IPS-15b (cell line): ENCODE data around the gene ALPG.
"Not testable (repeated sequence)": the region's sequence is repeated elsewhere in the genome, so short reads cannot be mapped to it uniquely, and the experiment has no call there.

Source experiments
- H3K27me3 ChIP-seq: one replicate; pipeline ENCODE4 v1.6.1; 2013; ENCODE audit warnings: low read length; ENCODE audit not compliant: control insufficient read depth, insufficient read depth
- H3K36me3 ChIP-seq: one replicate; pipeline ENCODE4 v1.6.1; 2013; ENCODE audit warnings: low read length; ENCODE audit not compliant: control insufficient read depth, insufficient read depth
- H3K4me1 ChIP-seq: one replicate; pipeline ENCODE4 v1.6.1; 2013; ENCODE audit warnings: mild to moderate bottlenecking, low read length; ENCODE audit not compliant: control insufficient read depth, insufficient read depth
- H3K4me3 ChIP-seq: one replicate; pipeline ENCODE4 v1.5.1; 2013; ENCODE audit warnings: low read depth, low read length
- H3K9ac ChIP-seq: one replicate; pipeline ENCODE4 v1.6.1; 2013; ENCODE audit warnings: low read depth, mild to moderate bottlenecking, low read length
- H3K9me3 ChIP-seq: one replicate; pipeline ENCODE4 v1.6.1; 2013; ENCODE audit warnings: mild to moderate bottlenecking, low read length; ENCODE audit not compliant: control insufficient read depth, insufficient read depth

ALPG gene

DNA sequence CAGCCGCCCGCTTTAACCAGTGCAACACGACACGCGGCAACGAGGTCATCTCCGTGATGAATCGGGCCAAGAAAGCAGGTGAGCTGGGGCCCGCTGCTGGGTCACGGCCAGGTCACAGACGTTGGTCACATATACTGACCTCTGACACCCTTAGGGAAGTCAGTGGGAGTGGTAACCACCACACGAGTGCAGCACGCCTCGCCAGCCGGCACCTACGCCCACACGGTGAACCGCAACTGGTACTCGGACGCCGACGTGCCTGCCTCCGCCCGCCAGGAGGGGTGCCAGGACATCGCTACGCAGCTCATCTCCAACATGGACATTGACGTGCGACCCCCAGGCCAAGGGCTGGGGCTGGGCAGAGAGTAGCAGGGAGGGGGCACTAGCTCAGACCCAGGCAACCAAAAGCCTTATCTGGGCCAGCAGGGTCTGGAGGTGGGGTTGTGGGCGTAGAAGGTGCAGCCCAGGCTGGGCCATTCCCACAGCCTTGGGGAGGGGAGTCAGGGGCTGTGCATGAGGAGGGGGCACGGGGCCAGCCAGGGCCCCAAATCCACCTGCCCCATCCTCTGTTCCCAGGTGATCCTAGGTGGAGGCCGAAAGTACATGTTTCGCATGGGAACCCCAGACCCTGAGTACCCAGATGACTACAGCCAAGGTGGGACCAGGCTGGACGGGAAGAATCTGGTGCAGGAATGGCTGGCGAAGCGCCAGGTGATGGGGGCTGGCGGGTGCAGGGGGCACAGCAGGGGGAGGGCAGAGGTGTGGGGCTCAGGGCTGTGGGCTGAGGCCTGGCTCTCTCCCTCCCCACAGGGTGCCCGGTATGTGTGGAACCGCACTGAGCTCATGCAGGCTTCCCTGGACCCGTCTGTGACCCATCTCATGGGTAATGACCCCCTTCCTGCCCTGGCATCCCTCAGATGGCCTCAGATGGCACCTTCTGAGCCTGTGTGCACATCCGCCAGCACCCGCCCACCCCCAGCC, 26.7 kb upstream of the ALPG start:
- H3K9ac ChIP-seq, H3K4me3 ChIP-seq, H3K27me3 ChIP-seq, H3K4me1 ChIP-seq, H3K9me3 ChIP-seq, H3K36me3 ChIP-seq: not testable (repeated sequence)

DNA sequence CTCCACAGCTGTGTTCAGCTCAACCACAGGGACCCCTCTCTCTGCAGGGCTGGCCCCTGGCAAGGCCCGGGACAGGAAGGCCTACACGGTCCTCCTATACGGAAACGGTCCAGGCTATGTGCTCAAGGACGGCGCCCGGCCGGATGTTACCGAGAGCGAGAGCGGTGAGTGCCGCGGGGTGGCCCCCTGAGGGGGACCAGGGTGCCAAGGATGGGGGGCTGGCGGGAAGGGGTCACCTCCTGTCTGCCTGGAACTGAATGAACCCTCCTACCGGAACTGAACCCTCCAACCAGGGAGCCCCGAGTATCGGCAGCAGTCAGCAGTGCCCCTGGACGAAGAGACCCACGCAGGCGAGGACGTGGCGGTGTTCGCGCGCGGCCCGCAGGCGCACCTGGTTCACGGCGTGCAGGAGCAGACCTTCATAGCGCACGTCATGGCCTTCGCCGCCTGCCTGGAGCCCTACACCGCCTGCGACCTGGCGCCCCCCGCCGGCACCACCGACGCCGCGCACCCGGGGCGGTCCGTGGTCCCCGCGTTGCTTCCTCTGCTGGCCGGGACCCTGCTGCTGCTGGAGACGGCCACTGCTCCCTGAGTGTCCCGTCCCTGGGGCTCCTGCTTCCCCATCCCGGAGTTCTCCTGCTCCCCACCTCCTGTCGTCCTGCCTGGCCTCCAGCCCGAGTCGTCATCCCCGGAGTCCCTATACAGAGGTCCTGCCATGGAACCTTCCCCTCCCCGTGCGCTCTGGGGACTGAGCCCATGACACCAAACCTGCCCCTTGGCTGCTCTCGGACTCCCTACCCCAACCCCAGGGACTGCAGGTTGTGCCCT, 25.2 kb upstream of the ALPG start:
- not testable (repeated sequence) for H3K9me3 ChIP-seq, H3K36me3 ChIP-seq, H3K9ac ChIP-seq, H3K4me1 ChIP-seq, H3K4me3 ChIP-seq
- peaks cover 10% of the 10 kb centered on the region for H3K27me3 ChIP-seq

DNA sequence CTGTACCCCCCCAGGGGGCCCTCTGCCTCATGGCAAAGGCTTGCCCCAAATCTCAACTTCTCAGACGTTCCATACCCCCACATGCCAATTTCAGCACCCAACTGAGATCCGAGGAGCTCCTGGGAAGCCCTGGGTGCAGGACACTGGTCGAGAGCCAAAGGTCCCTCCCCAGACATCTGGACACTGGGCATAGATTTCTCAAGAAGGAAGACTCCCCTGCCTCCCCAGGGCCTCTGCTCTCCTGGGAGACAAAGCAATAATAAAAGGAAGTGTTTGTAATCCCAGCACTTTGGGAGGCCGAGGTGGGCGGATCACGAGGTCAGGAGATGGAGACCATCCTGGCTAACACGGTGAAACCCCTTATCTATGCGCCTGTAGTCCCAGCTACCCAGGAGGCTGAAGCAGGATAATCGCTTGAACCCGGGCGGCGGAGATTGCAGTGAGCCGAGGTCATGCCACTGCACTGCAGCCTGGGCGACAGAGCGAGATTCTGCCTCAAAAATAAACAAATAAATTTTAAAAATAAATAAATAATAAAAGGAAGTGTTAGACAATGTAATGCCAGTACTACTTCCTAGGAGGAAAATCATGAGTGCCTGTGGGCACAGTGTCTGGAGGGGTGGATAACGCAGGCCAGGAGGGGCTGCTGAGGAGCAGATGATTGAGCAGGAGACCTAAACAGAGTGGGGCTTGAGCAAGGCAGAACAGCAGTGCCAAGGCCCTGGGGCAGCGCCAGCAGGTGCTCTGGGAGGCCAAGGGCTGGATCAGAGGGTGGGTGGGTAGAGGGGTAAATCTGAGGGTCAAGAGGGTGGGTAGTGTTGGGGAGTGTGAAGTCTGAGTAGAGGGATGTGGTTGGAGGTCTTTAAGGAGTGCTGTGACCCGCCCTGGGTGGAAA, 24.1 kb upstream of the ALPG start:
- H3K9me3 ChIP-seq: no peaks in the 10 kb centered on the region
- H3K36me3 ChIP-seq: no peaks in the 10 kb centered on the region
- no peak overlapping the region for H3K9ac ChIP-seq
- H3K4me3 ChIP-seq: no peak overlapping the region
- peaks cover 13% of the 10 kb centered on the region for H3K27me3 ChIP-seq
- H3K4me1 ChIP-seq: peaks cover 3% of the 10 kb centered on the region

DNA sequence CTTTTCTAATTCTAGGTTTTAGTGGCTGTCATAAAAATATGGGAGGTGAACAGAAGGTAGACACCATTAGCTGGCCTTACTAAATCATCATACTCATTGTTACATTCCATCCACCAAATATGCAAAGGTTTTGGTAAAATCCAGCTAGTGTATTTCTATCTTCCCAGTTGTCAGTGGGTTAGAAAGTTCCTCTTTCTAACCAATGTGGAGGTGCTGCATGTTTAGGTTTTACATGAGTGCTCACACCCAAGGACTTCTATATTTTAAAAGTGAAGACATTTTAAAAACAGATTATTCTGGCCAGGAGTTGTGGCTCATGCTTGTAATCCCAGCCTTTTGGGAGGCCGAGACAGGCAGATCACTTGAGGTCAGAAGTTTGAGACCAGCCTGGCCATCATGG, 22.2 kb upstream of the ALPG start:
- H3K27me3 ChIP-seq: peaks cover 13% of the 10 kb centered on the region

DNA sequence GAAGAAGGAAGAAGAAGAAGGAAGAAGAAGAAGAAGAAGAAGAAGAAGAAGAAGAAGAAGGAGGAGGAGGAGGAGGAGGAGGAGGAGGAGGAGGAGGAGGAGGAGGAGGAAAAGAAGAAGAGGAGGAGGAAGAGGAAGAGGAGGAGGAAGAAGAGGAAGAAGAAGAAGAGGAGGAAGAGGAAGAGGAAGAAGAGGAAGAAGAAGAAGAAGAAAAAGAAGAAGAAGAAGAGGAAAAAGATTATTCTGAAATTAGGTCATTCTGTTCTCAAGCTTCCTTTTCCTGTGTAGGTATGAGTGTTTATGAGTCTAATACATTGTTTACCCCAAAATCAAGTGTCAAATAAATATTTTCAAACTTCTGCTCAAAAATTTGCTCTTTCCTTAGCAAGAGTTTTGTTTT, 21.6 kb upstream of the ALPG start:
- not testable (repeated sequence) for H3K4me3 ChIP-seq, H3K4me1 ChIP-seq, H3K9me3 ChIP-seq, H3K36me3 ChIP-seq, H3K9ac ChIP-seq
- H3K27me3 ChIP-seq: peaks cover 13% of the 10 kb centered on the region

More for the DNA sequence above, 22.2 kb upstream of the ALPG start:
- Histone ChIP-seq H3K4me3 (no peak overlapping the region), H3K9me3 (no peaks in the 10 kb centered on the region), H3K36me3 (no peaks in the 10 kb centered on the region), H3K9ac (no peak overlapping the region), H3K4me1 (peaks cover 6% of the 10 kb centered on the region)

DNA sequence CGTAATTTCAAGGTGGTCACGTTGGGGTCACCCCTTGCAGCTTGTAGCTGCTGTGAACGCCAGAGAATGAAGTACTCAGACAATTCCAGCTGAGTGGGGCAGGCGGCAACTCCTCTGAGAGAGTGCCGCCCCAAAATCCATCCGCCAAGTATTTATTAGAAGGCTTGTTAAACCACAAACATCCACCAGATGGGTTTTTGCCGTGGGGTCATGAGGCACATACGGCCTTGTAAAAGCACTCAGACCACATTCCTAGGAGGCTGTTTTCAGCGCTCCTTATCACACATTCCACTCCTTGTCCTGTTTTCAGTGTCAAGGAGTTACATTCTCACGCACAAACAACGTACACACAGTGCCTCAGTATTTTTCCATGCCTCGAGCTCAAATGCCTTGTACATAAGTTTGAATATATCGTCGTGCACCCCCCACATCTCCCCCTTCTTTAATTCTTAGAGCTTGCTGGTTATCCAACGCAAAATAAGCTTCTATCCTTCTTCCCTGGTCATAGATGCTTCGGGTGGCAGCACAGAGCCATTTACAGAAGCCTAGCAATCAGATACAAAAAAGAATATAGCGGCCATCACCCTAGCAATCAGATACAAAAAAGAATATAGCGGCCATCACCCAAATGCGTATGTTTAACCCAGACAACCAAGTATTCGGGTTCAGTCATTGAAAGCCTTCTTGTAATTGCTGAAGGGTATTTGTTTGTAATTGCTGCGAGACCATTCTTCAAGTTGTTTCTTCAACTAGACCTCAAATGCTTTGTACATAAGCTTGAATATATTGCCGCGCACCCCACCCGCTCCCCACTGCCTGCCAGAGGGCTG, 20.8 kb upstream of the ALPG start:
- Histone ChIP-seq H3K9me3 (no peaks in the 10 kb centered on the region), H3K4me3 (peak overlapping the region; percentile 53), H3K4me1 (peaks cover 6% of the 10 kb centered on the region), H3K27me3 (peaks cover 13% of the 10 kb centered on the region), H3K36me3 (no peaks in the 10 kb centered on the region), H3K9ac (no peak overlapping the region)

DNA sequence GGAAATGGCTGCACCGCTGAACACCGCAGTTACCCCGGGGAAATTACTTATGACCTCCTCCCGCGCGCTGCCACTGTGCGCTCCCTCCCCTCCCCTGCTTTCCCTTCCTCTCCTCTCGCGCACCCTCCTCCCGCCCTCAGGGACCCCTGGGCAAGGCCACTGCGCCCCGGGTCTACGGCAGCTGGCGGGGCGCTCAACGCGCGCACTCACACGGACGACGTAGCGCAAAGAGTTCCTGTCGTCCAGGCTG, 20.2 kb upstream of the ALPG start:
- Histone ChIP-seq H3K36me3 (no peaks in the 10 kb centered on the region), H3K4me3 (peak overlapping the region; percentile 53), H3K9me3 (no peaks in the 10 kb centered on the region), H3K27me3 (peaks cover 13% of the 10 kb centered on the region), H3K9ac (peak overlapping the region; percentile 47), H3K4me1 (peaks cover 6% of the 10 kb centered on the region)

DNA sequence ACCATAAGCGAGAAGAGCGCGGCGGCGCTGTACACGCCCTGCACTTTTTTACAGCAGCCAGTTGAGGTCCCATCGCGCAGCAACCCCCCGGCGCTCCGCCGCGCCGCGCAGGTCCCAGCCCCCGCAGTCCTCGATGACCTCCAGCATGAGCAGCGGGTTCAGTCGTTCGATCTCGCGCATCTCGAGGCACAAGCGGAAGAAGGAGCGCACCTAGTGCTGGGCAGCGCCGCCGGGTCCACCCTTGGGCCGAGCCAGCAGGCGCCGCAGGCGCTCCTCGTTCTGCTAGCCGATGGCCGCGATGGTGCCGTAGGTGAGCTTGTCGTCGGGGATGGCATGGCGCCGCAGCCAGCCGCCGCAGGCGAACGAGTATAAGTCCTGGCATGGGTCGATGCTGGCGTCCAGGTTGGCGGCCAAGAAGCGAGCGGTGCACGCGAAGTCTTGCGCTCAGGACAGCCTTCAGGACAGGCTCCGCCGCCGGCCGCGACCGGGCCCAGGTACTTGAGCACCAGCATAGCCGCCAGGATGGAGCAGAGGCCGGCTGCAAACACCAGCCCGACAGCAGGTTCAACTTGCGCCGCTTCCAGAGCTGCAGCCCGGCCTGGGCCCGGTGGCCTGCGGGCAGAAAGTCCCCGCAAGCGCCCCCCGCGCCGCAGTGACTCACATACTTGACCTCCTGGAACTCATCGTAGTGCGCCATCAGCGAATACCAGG, 19.7 kb upstream of the ALPG start:
- H3K9me3 ChIP-seq: no peaks in the 10 kb centered on the region
- no peaks in the 10 kb centered on the region for H3K36me3 ChIP-seq
- H3K9ac ChIP-seq: peak overlapping the region; percentile 47
- peak overlapping the region; percentile 53 for H3K4me3 ChIP-seq
- H3K27me3 ChIP-seq: peaks cover 13% of the 10 kb centered on the region
- H3K4me1 ChIP-seq: peaks cover 6% of the 10 kb centered on the region

DNA sequence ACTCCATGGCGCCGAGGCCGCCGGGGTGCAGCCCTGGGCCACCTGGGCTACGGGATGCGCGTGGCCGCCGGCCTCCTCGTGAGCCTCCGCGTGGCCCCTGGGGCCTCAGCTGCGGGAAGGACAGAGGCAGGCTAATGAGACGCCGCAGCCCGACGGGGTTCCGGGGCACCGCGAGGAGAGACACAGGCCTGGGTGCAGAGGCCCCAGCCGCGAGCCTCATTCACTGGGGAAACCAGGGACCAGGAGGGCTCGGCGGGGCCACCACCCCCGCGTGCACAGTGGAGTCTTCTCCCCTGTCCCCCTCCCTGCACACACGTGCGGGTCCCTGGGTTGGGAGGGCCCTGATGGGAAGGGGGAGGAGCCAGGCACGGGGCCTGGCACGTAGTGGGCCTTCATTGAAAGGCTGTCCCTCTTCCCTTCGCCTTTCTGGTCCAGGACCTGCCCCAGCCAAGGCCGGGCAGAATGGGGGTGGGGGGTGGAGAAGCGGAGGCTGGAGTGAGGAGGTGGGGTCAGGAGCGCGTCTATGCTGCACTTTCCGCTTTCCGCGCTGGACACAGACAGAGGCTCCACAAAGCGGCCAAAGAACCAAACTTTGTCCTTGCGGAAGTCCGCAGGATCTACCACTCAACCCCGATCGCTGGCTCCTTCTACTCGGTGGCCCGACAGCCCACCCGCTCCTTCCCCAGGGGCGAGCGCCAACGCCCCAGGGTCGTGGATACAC, 19.0 kb upstream of the ALPG start:
- H3K4me3 ChIP-seq: peak overlapping the region; percentile 53
- no peak overlapping the region for H3K9ac ChIP-seq
- peaks cover 4% of the 10 kb centered on the region for H3K4me1 ChIP-seq
- H3K9me3 ChIP-seq: no peaks in the 10 kb centered on the region
- no peaks in the 10 kb centered on the region for H3K36me3 ChIP-seq
- H3K27me3 ChIP-seq: peaks cover 13% of the 10 kb centered on the region

DNA sequence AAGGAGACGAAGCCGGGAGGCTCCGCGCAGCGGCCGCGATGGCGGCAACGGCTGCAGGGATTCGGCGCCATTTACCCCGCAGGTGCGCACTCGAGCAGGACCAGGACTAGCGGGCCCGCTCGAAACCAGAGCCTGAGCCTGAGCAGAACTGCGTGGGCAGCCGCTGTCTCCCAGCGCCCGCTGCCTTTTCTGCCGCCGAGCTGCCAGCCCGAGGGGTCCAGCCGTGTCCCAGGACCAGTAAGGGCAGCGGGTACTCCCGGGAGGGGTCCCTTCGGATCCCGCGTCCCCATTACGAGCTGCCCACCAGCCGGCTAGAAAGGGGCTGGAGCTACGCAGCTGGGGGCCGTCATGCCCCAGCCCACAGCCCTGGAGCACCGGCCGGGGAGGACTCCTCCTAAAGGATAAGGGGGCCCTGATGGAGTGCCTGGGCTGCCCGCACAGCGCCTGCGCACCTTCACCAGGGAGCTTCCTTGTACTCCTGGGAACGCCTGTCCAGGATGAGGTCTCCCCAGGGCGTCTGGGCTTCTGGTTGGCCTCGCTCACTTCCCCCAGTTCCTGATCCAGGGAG, 18.2 kb upstream of the ALPG start:
- H3K9ac ChIP-seq: no peak overlapping the region
- no peaks in the 10 kb centered on the region for H3K36me3 ChIP-seq
- peaks cover 4% of the 10 kb centered on the region for H3K4me1 ChIP-seq
- no peaks in the 10 kb centered on the region for H3K9me3 ChIP-seq
- H3K27me3 ChIP-seq: peaks cover 13% of the 10 kb centered on the region
- peak overlapping the region; percentile 53 for H3K4me3 ChIP-seq
